ENCODE data around the gene VSTM2L.

Gene VSTM2L

DNA sequence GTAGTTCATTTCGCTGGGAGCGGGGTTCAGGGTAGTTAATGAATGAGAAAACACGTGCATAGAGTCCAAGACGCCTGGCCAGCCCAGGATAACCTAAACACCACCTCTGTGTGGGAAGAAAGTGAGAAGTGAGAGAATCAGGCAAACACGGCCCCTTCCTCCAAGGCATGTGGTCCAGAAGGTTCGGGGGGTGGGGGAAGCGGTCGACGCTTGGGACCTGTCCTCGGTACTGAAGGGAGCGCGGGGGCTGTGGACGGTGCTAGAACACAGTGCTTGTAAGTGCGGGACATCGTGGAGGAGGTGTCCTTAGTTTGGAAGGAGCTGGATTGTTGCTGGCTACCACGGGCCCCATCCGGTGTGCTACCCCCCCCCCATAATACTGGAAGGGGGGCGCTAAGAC is 1.7 kb upstream of the VSTM2L start (continued):
- TF ChIP-seq, protein P1, sequence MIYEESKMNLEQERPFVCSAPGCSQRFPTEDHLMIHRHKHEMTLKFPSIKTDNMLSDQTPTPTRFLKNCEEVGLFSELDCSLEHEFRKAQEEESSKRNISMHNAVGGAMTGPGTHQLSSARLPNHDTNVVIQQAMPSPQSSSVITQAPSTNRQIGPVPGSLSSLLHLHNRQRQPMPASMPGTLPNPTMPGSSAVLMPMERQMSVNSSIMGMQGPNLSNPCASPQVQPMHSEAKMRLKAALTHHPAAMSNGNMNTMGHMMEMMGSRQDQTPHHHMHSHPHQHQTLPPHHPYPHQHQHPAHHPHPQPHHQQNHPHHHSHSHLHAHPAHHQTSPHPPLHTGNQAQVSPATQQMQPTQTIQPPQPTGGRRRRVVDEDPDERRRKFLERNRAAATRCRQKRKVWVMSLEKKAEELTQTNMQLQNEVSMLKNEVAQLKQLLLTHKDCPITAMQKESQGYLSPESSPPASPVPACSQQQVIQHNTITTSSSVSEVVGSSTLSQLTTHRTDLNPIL (CRISPR knock-in tag; IDR thresholded peaks at IDR 0.05; ENCODE audit: low read depth), result no peak
- TF ChIP-seq RARB (CRISPR knock-in tag; IDR thresholded peaks at IDR 0.05), result no peak
- no peak for TF ChIP-seq ZFP3 (CRISPR knock-in tag; IDR thresholded peaks at IDR 0.05)

DNA sequence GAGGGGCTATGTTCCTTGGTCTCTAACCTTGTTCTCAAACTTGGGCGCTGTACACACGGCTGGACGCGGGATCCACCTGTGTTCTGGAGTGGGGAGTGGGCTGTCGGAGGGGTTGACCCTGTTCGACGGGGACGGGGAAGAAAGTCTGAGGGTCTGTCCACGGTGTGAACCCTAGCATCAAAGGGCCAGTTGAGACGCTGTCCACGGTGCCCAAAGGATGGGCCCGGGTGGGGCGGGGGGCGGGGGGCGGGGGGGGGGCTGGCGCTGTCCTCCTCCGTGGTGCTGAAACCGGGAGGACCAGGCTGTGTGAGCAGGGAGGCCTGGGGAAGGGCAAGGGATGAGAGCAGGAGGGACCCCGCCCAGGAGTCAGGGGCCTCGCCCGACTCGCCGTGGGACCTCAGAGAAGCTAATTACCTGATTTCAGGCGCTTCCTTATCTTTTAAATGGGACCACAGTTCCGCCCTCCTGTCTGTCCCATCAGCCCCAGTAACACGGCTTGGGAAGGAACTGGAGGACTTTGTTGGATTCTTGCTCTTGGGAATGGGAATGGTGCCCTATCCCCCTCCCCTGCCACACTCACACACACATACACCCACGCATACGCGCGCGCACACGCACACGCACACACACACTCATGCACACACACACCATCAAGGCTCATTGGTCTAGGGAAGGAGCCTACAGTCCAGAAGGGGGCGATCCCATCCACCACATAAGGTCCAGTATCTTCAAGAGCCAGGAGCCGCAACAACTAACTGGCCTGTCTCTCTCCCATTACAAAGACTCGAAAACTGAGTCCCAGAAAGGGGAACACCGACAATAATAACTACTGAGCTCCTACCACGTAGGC is 1.0 kb upstream of the VSTM2L start:
- TF ChIP-seq TOX (CRISPR knock-in tag; IDR thresholded peaks at IDR 0.05; ENCODE audit: borderline replicate concordance) (no peak), SNAI2 (CRISPR knock-in tag; IDR thresholded peaks at IDR 0.05) (no peak), ZFP3 (CRISPR knock-in tag; IDR thresholded peaks at IDR 0.05) (peak; percentile 61; the same call in 1 of the 2 replicates)
- TF ChIP-seq, protein P2, sequence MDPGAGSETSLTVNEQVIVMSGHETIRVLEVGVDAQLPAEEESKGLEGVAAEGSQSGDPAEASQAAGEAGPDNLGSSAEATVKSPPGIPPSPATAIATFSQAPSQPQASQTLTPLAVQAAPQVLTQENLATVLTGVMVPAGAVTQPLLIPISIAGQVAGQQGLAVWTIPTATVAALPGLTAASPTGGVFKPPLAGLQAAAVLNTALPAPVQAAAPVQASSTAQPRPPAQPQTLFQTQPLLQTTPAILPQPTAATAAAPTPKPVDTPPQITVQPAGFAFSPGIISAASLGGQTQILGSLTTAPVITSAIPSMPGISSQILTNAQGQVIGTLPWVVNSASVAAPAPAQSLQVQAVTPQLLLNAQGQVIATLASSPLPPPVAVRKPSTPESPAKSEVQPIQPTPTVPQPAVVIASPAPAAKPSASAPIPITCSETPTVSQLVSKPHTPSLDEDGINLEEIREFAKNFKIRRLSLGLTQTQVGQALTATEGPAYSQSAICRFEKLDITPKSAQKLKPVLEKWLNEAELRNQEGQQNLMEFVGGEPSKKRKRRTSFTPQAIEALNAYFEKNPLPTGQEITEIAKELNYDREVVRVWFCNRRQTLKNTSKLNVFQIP (CRISPR knock-in tag; IDR thresholded peaks at IDR 0.05; ENCODE audit: borderline replicate concordance, low read depth), result no peak
- TF ChIP-seq, protein P3, sequence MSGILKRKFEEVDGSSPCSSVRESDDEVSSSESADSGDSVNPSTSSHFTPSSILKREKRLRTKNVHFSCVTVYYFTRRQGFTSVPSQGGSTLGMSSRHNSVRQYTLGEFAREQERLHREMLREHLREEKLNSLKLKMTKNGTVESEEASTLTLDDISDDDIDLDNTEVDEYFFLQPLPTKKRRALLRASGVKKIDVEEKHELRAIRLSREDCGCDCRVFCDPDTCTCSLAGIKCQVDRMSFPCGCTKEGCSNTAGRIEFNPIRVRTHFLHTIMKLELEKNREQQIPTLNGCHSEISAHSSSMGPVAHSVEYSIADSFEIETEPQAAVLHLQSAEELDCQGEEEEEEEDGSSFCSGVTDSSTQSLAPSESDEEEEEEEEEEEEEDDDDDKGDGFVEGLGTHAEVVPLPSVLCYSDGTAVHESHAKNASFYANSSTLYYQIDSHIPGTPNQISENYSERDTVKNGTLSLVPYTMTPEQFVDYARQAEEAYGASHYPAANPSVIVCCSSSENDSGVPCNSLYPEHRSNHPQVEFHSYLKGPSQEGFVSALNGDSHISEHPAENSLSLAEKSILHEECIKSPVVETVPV (CRISPR knock-in tag; IDR thresholded peaks at IDR 0.05), result 0 out of 2 replicates have a peak, but pooled peaks have one; percentile 45
- ATAC-seq, result peak; percentile 82

DNA sequence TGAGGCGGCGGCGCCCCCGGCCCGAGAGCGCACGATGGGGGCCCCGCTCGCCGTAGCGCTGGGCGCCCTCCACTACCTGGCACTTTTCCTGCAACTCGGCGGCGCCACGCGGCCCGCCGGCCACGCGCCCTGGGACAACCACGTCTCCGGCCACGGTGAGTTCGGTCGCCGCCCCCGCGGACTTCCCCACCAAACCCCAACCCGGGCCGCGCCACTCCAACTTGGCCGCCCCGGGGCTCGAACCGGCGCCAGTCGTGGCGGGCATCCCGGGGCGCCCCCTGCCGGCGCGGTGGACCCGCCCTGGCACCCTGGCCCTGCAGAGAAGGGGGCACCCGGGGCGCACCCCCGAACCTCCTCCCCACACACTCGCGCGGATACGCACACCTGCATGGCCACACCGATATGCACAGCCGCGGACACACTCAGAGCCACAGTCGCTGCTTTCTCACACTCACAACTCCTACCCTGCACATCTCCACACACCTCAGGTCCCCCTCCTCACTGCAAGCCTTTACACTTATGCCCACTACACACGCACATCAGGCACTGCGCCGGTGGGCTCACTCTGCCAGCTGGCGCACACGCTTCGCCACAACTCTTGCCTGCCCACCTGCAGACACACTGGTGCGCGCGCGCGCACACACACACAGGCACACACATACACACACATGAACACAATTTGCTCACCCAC is 535 bp downstream of the VSTM2L start:
- no peak for TF ChIP-seq TOX (CRISPR knock-in tag; IDR thresholded peaks at IDR 0.05; ENCODE audit: borderline replicate concordance)
- no peak for TF ChIP-seq OSR1 (CRISPR knock-in tag; IDR thresholded peaks at IDR 0.05)
- TF ChIP-seq, protein P4, sequence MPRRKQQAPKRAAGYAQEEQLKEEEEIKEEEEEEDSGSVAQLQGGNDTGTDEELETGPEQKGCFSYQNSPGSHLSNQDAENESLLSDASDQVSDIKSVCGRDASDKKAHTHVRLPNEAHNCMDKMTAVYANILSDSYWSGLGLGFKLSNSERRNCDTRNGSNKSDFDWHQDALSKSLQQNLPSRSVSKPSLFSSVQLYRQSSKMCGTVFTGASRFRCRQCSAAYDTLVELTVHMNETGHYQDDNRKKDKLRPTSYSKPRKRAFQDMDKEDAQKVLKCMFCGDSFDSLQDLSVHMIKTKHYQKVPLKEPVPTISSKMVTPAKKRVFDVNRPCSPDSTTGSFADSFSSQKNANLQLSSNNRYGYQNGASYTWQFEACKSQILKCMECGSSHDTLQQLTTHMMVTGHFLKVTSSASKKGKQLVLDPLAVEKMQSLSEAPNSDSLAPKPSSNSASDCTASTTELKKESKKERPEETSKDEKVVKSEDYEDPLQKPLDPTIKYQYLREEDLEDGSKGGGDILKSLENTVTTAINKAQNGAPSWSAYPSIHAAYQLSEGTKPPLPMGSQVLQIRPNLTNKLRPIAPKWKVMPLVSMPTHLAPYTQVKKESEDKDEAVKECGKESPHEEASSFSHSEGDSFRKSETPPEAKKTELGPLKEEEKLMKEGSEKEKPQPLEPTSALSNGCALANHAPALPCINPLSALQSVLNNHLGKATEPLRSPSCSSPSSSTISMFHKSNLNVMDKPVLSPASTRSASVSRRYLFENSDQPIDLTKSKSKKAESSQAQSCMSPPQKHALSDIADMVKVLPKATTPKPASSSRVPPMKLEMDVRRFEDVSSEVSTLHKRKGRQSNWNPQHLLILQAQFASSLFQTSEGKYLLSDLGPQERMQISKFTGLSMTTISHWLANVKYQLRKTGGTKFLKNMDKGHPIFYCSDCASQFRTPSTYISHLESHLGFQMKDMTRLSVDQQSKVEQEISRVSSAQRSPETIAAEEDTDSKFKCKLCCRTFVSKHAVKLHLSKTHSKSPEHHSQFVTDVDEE (CRISPR knock-in tag; IDR thresholded peaks at IDR 0.05), result no peak
- TF ChIP-seq ISL1 (CRISPR knock-in tag; IDR thresholded peaks at IDR 0.05), result no peak
- TF ChIP-seq, protein P3 (CRISPR knock-in tag; IDR thresholded peaks at IDR 0.05), result no peak
- TF ChIP-seq ZNF8 (CRISPR knock-in tag; IDR thresholded peaks at IDR 0.05), result no peak
- no peak for TF ChIP-seq ZFP3 (CRISPR knock-in tag; IDR thresholded peaks at IDR 0.05)
- TF ChIP-seq ZC3H10 (CRISPR knock-in tag; IDR thresholded peaks at IDR 0.05), result no peak
- no peak for TF ChIP-seq TCF4 (CRISPR knock-in tag; IDR thresholded peaks at IDR 0.05; ENCODE audit: borderline replicate concordance)
- TF ChIP-seq GLIS3 (CRISPR knock-in tag; IDR thresholded peaks at IDR 0.05), result no peak
- no peak for ATAC-seq

DNA sequence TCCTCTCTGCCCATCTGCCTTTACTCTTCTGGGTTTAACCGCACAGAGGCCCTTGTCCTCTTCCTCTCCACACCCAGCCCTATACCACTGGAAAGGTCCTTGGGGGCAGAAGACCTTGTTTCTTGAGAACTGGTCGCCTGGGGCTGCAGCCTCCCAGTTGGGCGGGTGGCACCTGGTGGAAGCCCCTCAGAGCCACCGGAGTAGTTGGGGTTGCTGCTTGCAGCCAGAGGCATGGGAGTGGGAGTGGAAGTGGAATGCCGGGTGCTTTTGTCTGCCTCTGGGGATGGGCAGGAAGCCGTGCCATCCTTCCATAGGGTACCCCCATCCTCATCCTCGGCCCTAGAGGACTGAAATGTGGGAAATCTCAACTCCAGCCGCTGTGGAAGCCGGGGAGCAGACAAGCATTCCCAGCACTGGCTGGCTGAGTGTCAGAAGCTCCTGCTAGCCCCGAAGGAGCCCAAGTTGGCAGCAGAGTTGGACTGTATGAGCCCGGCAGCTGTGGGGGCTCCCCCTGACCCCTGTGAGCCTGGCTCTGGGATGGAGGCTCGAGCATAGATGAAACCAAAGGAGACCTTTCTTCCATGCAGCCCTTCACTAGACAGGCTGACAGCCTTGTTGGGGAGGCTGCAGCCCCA is 1.2 kb downstream of the VSTM2L start:
- TF ChIP-seq ZFP30 (CRISPR knock-in tag; IDR thresholded peaks at IDR 0.05) (no peak), PPARA (CRISPR knock-in tag; IDR thresholded peaks at IDR 0.05; ENCODE audit: borderline replicate concordance) (no peak), OSR1 (CRISPR knock-in tag; IDR thresholded peaks at IDR 0.05) (no peak)
- TF ChIP-seq, protein P2 (CRISPR knock-in tag; IDR thresholded peaks at IDR 0.05; ENCODE audit: borderline replicate concordance, low read depth), result no peak
- no peak for ATAC-seq
